ENCODE measurements around the gene RBM42.

DNA sequence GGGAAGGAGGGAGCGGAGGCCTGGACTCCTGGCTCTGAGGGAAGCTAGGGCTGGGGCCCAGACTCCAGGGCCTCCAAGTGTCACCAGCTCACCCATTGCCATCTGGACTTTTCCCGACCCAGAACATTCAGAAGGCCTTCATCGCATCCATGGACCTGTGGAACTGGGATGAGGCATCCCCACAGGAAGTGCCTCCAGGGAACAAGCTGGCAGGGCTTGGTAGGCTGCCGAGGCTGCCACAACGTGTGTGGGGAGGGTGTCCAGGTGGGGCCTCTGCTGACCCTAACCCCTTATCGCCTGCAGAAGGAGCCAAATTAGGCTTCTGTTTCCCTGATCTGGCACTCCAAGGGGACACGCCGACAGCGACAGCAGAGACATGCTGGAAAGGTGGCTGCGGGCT lies 13.5 kb downstream of the RBM42 start:
- TF ChIP-seq POLR2A (IDR thresholded peaks at IDR 0.05), result no peak
- TF ChIP-seq, protein P1, sequence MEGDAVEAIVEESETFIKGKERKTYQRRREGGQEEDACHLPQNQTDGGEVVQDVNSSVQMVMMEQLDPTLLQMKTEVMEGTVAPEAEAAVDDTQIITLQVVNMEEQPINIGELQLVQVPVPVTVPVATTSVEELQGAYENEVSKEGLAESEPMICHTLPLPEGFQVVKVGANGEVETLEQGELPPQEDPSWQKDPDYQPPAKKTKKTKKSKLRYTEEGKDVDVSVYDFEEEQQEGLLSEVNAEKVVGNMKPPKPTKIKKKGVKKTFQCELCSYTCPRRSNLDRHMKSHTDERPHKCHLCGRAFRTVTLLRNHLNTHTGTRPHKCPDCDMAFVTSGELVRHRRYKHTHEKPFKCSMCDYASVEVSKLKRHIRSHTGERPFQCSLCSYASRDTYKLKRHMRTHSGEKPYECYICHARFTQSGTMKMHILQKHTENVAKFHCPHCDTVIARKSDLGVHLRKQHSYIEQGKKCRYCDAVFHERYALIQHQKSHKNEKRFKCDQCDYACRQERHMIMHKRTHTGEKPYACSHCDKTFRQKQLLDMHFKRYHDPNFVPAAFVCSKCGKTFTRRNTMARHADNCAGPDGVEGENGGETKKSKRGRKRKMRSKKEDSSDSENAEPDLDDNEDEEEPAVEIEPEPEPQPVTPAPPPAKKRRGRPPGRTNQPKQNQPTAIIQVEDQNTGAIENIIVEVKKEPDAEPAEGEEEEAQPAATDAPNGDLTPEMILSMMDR (IDR thresholded peaks at IDR 0.05), result no peak
